ENCODE data around the gene C16orf54.
"Not testable (repeated sequence)": the region's sequence is repeated elsewhere in the genome, so short reads cannot be mapped to it uniquely, and the experiment has no call there.

Gene C16orf54

DNA sequence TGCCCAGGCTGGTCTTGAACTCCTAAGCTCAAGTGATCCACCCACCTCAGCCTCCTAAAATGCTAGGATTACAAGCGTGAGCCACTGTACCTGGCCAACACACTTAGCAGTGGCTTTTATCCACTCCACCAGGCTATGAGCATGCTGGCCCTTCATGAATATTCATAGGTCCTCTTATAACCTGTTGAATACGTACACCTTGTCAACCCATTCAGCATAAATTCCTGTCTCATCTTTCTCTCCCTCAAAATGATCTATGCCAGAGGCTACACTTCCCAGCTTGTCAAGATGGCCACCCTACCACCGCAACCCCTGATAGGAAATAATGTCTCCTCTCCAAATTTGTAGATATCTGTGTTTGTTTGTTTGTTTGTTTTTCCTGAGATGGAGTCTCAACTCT lies 21.3 kb upstream of the C16orf54 start:
- no peak for DNase-seq

DNA sequence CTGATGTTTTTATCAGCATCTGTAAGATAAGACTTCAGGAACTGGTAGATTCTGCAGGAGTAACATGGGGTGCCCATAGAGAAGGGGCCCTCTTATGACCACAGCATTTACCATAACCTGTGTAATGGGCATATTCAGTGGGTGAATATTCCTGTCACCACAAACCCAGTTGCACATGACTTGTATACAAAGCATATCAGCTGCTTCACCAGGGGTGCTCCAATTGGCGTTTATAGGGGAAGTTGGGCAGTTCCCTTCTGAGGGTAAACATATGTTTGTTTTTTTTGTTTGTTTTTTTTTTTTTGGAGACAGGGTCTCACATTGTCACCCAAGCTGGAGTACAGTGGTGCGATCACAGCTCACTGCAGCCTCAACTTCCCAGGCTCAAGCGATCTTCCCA lies 20.8 kb upstream of the C16orf54 start:
- DNase-seq: no peak

DNA sequence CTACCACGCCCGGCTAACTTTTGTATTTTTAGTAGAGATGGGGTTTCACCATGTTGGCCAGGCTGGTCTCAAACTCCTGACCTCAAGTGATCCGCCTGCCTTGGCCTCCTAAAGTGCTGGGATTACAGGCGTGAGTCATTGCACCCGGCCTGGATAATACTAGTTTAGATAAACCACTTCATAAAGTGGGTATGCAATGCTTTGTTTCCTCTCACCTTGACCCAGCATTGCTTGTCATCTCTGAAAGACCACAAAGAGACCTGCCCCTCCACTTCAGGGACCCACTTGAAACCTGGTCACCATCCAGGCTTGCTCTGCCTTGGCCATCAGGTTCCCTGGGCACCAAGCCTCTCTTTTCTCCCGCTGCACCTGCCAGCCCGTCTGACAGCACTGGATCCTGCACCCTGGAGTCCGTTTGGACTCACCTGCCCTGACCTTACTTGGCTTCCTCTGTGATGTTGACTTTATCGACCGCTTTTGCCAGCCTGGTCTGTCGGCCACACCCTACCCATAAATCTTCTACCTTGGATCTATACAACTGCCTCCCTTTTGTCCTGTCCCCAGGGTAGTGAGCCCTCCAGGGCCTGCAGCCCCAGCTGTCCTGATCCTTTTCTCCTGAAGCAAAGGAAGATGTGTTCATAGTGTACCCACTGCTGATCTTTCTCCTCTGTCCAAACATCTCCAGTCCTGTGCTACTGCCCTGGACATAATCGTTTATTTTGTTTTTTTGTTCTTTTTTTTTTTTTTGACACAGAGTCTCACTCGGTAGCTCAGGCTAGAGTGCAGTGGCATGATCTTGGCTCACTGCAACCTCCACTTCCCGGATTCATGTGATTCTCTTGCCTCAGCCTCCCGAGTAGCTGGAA lies 19.6 kb upstream of the C16orf54 start:
- DNase-seq: no peak

DNA sequence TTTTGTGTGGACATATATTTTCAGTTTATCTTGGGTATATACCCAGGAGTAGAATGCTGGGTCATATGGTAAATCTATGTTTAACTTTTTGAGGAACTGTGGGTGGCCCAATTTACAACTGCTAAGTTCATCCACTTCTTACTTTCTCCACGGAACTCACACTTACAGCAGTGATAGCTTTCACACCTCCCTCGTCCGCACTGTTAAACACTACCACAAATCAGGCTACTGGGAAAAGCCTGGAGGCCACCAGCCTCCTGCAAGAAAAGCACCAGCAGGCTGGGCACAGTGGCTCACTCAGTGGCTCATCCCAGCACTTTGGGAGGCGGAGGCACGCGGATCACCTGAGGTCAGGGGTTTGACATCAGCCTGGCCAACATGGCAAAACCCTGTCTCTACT lies 17.5 kb upstream of the C16orf54 start:
- no peak for DNase-seq

DNA sequence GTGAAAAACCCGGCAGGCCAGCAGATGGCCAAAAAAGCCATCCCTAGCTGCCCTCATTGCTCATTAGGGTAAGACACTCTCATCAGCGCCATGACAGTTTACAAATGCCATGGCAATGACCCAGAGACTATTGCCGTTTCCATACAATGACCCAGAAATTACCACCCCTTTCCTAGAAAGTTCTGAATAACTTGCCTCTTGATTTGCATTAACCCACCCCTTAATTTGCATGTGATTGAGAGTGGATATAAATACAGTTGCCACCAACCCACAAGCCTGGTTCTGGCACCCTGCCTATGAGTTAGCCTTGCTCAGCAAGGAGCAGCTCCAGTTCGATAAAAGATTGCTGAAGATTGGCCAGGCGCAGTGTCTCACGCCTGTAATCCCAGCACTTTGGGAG lies 16.1 kb upstream of the C16orf54 start:
- no peak for DNase-seq

DNA sequence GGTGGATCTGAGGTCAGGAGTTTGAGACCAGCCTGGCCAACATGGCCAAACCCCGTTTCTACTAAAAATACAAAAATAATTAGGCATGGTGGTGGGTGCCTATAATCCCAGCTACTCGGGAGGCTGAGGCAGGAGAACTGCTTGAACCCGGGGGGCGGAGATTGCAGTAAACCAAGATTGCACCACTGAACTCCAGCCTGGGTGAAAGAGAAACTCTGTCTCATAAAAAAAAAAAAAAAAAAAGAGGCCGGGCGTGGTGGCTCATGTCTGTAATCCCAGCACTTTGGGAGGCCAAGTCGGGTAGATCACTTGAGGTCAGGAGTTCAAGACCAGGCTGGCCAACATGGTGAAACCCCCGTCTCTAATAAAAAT lies 15.5 kb upstream of the C16orf54 start:
- not testable (repeated sequence) for DNase-seq

DNA sequence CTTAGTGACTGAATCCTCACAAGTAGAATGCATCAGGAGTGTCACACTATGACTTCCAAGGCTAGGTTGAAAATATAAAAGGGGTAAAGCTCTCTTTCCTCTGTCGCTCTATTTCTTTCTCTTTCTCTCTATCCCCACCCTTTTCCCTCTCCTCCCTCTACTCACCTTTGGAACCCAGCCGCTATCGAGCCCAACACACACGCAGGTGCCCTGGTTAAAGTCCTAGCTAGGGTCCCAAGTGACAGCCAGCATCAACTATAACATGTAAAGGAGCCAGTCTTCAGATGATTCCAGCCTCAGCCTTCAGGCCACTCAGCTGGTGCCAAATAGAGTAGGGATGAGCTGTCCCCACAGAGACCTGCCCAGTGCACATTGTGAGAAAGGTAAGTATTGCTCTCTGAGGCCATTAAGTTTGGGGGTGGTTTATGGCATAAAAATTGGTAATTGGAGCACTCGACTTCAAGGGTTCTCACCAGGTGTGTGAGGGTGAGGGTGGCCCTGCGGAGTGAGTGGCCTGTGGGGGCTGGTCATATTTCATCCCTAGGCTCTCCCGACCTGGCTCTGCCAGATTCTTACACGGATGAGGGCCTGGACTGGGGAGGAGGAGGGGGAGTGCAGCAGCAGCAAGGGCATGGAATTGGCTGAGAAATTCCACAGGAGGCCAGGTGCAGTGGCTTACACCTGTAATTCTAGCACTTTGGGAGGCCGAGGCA lies 14.9 kb upstream of the C16orf54 start:
- DNase-seq: no peak

DNA sequence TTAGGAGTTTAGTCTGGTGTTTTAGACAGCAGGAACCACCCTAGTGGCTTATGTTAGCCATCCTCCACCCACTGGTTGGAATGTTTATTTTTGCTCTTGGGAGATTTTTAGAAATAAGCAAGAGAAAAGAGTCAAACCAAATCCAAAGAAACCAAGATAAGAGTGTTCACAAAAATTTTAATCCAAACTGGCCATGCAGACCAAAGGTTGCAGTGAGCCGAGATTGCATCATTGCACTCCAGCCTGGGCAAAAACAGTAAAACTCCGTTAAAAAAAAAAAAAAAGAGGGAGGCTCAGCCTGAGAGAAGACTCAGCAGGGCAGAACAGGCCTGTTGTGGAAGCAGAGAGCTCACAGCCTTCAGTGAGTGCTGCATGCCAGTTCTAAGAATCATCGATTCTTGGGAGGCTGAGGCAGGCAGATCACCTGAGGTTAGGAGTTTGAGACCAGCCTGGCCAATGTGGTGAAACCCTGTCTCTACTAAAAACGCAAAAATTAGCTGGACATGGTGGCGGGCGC lies 12.2 kb upstream of the C16orf54 start:
- no peak for DNase-seq

DNA sequence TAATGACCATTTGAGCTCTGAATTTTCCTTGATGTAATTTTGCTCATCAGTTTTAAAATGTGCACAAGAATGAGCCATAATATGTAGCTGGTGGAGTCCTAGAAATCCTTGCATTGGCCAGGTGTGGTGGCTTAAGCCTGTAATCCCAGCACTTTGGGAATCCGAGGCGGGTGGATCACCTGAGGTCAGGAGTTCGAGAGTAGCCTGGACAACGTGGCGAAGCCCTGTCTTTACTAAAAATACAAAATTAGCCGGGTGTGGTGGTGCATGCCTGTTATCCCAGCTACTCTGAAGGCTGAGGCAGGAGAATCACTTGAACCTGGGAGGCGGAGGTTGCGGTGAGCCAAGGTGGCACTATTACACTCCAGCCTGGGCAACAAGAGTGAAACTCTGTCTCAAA lies 11.3 kb upstream of the C16orf54 start:
- not testable (repeated sequence) for DNase-seq

DNA sequence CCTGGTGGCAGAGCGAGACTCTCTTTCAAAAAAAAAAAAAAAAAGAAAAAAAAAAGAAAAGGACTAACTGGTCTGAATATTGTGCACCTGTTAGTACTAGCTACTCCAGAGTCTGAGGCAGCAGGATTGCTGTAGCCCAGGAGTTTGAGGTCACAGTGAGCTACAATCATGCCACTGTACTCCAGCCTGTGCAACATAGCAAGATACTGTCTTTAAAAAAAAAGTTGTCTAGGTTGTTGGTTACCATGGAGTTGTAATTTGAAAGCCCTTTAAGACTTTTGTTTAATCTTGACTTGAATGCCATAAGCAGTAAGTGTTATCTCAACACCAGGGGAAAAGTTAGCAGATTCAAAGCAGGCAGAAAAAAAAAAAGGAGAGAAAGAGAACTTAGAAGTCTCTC lies 10.9 kb upstream of the C16orf54 start:
- DNase-seq: no peak

DNA sequence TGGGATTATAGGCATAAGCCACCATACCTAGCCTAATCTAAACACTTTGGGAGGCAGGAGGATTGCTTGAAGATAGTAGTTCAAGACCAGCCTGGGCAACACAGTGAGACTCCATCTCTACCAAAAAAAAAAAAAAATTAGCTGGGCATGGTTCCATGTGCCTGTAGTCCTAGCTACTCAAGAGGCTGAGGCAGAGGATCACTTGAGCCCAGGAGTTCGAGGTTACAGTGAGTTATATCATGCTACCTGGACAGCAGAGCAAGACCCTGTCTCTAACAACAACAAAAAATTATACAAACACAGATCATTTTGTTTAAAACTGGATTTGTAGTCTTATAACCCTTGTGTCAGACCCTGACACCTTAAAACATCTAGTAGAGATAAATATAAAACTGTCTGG lies 7.7 kb upstream of the C16orf54 start:
- DNase-seq: no peak

DNA sequence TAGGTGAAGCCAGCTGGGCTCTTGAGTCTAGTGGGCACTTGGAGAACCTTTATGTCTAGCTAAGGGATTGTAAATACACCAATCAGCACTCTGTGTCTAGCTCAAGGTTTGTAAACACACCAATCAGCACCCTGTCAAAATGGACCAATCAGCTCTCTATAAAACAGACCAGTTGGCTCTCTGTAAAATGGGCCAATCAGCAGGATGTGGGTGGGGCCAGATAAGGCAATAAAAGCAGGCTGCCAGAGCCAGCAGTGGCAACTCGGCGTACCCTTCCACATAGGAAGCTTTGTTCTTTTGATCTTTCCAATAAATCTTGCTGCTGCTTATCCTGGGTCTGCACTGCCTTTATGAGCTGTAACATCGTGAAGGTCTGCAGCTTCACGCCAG lies 3.0 kb upstream of the C16orf54 start:
- not testable (repeated sequence) for DNase-seq

DNA sequence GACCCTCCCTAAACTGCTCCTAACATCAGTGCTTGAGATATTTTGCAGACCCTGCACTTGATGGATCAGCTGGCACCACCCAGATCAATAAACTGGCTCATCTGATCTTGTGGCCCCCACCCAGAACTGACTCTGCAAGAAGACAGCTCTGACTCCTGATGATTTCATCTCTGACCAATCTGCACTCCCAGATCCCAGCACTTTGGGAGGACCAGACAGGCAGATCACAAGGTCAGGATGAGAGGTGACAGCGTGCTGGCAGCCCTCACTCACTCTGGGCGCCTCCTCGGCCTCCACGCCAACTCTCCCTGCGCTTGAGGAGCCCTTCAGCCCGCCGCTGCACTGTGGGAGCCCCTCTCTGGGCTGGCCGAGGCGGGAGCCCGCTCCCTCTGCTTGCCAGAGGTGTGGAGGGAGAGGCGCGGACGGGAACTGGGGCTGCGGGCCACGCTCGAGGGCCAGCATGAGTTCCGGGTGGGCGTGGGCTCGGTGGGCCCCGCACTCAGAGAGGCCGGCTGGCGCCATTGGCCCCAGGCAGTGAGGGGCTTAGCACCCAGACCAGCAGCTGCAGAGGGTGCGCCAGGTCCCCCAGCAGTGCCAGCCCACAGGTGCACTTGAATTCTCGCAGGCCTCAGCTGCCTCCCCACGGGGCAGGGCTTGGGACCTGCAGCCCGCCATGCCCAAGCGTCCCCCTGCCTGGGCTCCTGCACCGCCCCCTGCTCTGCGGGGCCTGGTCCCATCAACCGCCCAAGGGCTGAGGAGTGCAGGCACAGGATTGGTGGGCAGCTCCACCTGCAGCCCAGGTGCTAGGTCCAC lies 2.4 kb upstream of the C16orf54 start:
- DNase-seq: no peak

DNA sequence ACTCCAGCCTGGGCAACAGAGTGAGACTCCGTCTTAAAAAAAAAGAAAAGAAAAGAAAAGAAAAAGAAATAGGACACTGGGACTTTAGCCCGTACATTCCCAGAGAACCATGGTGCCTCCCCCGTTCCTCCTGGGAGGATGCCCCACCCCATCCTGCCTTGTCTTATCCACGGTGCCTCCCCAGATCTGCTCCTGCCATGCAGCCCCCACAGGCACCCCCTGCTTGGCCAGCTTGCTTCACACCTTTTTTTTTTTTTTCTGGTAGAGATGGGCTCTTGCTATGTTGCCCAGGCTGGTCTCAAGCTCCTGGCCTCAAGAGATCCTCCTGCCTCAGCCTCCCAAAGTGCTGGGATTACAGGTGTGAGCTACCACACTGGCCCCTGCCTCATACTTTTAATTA lies 728 bp upstream of the C16orf54 start:
- peak in 1 of 5 donors; percentile 4 for DNase-seq

DNA sequence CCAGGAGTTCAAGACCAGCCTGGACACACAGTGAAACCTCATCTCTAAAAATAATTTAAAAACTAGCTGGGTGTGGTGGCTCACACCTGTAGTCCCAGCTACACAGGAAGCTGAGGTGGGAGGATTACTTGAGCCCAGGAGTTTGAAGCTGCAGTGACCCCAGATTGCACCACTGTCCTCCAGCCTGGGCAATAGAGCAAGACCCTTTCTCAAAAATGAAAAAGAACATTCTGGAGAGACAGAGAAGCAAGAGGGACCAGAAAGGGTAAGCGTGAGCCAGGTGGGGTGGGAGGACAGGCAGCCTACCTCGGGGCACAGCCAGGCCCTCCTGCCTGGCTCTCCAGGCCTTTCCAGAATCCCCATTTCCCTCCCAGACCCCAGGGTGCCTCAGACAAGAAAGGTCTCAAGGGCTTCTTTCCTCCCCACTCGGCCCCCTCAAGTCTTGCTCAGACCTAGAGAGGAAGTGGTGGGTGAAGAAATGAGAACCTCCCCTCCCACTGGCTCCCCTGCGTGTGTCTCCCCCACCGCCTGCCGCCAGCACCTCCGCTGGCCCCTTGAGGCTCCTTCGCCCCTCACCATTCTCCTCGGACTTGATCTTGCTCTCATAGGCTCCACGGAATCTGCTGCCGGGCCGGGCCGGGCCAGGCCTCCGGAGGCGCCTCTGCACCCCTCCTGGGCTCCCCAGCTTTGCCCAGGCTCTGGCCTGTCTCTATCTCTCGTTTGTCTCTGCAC lies 503 bp downstream of the C16orf54 start:
- peak in 3 of 5 donors; percentile 25 to 64 (median 26) for DNase-seq

DNA sequence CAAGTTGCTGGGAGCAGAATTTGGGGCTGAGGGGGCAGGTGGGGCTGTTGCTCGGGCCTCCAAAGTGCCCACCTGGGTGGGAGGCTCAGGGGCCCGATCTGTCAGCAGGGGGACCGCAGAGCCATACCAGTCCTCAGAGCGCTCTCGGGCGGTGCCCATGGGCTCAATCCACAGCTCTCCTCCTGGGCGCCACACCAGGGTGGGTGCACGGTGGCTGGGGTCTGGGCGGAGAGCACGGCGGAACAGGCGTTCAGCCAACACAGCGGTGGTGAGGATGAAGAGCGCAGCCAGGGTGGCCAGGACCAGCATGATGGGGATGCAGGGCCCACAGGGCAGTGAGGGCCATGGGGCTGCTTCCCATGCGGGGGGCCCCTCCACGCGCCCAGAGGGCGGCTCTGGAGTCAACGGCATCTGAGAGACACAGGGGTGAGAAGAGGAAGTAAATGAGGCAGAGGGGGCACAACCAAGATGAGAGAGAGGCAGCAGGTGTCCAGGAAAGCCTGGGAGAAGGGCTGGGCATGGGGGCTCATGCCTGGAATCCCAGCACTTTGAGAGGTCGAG lies 1.2 kb downstream of the C16orf54 start:
- peak in 1 of 5 donors; percentile 4 for DNase-seq

DNA sequence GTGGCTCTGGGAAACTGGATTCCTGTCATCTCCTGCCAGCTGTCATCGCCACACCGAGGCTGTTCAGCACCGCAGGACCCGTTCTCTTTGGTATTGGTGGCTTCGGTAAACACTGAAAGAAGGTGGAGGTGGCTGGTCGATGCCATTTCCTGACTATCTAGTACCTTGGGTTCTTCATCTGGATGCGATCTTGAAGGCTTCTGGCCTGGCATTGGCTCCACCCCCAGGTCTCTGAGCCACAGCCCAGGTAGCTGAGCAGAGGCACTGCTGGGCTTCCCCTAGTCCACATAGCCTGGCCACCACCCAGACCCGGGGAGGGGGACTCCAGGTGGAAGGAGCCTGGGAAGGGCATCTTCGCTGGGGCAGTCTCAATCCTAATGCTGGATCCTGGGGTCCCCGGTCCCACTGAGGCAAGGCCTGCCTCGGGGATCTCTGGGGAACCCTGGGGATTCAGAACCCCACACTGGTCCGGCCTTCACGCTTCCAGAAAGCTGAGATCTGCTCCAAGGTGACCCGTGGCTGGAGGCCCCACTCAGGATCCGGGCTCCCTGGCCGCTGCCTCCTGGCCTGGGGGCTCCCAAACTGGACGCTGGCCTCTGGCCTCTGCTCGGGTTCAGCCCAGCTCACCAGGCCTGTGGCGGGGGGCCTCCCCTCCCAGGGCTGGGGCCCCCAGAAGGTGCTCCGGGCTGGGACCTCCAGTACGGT lies 1.8 kb downstream of the C16orf54 start:
- peak in 4 of 5 donors; percentile 22 to 42 (median 33) for DNase-seq

DNA sequence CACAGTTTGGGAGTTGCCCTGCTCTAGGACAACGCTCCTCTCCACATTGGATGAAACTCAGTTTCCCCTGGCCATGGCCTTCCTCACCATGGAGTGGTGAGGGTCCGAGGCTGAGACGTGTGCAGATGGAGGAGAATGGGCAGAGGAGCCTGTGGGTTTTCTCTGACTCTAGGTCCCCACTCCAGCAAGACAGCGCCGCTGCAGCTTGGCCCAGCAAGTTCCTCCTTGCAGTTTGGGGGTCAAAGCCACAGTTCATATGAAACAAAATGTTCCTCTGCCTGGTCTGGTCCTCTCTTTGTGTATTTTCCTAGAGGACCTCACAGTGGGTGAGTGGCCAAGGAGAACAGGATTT lies 2.3 kb downstream of the C16orf54 start:
- no peak for DNase-seq

DNA sequence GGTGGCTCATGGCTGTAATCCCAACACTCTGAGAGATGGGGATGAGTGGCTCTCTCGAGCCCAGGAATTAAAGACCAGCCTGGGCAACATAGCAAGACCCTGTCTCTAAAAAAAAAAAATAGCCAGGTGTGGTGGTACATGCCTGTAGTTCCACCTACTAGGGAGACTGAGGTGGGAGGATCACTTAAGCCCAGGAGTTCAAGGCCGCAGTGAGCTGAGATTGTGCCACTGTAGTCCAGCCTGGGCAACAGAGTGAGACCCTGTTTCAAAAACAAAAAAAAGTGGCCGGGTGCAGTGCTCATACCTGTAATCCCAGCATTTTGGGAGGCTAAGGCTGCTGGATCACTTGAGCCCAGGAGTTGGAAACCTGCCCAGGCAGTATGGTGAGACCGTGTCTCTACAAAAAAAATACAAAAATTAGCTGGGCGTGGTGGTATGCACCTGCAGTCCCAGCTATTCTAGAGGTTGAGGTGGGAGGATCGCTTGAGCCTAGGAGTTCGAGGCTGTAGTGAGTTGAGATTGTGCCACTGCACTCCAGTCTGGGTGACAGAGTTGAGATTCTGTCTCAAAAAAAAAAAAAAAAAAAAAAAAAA lies 3.0 kb downstream of the C16orf54 start:
- no peak for DNase-seq

DNA sequence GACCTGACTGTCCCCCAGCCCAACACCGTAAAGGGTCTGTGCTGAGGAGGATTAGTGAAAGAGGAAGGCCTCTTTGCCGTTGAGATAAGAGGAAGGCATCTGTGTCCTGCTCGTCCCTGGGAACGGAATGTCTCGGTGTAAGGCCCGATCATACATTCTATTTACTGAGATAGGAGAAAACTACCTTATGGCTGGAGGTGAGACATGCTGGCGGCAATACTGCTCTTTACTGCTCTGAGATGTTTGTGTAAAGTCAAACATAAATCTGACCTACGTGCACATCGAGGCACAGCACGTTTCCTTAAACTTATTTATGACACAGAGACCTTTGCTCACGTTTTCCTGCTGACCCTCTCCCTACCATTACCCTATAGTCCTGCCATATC lies 5.2 kb downstream of the C16orf54 start:
- not testable (repeated sequence) for DNase-seq

Measured in T-helper 1 cell (primary cell).